ENCODE results near the gene FAM171A1. TPM values are rescaled to one million over a fixed set of nuclear protein-coding genes. Genes with fewer than 3 reads are reported as not detected.
A peak's percentile ranks its signal among the peaks of the same experiment; 100 is the strongest.

Gene FAM171A1
- total and polyA plus RNA-seq, 2 of the 13 experiments (the other 11 are each of a cell fraction or from before 2014, with no cell fraction given), result 21.5 to 34.7 TPM

DNA sequence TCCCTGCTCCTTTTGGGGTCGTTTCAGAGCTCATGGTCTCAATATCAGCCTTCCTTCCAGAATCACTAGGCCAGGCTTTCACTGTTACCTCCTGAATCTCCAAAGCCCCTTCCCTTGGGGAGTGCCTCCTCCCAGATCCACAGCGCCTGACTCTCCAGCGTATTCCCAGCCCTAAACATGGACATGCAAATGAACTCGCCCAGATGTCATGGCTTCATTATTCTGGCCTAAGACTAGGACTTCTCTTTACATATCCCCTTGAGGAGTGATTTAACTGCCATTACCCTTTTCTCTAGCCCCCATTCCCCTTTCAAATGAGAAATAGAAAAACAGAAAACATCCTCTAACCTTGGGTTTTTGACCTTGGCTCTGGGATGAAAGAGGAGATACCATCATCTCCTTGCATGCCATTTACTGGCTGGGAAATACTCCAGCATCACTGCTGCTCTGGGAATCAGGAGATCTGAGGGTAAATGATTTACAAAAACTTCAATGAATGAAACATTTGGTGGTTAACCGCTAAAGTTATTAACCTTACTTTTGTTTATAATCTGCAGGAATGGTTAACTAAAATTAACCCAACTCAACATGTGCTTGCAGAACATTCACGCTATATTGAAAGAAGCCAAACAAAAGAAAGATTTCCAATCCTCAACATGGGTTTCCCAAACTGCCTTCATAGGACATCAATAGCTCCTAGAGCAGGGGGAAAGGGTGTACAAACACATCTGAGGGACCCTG is 37.0 kb downstream of the FAM171A1 start (continued):
- TF ChIP-seq ZNF841 (CRISPR knock-in tag; IDR thresholded peaks at IDR 0.05; ENCODE audit: borderline replicate concordance) (no peak), ZNF562 (CRISPR knock-in tag; IDR thresholded peaks at IDR 0.05; ENCODE audit: borderline replicate concordance) (no peak), SMYD3 (CRISPR knock-in tag; IDR thresholded peaks at IDR 0.05) (no peak), TBX2 (CRISPR knock-in tag; IDR thresholded peaks at IDR 0.05; ENCODE audit: borderline replicate concordance) (peak; percentile 42; the same call in 1 of the 2 replicates), ZFP90 (CRISPR knock-in tag; IDR thresholded peaks at IDR 0.05; ENCODE audit: borderline replicate concordance) (no peak), ZNF724P (CRISPR knock-in tag; IDR thresholded peaks at IDR 0.05; ENCODE audit: borderline replicate concordance) (no peak), YEATS4 (CRISPR knock-in tag; IDR thresholded peaks at IDR 0.05; ENCODE audit: borderline replicate concordance) (peak; percentile 25; the same call in 1 of the 2 replicates), ZNF577 (CRISPR knock-in tag; IDR thresholded peaks at IDR 0.05; ENCODE audit: borderline replicate concordance, low read depth) (no peak), ZNF44 (CRISPR knock-in tag; IDR thresholded peaks at IDR 0.05) (no peak)
- TF ChIP-seq, protein P1, sequence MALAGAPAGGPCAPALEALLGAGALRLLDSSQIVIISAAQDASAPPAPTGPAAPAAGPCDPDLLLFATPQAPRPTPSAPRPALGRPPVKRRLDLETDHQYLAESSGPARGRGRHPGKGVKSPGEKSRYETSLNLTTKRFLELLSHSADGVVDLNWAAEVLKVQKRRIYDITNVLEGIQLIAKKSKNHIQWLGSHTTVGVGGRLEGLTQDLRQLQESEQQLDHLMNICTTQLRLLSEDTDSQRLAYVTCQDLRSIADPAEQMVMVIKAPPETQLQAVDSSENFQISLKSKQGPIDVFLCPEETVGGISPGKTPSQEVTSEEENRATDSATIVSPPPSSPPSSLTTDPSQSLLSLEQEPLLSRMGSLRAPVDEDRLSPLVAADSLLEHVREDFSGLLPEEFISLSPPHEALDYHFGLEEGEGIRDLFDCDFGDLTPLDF (CRISPR knock-in tag; IDR thresholded peaks at IDR 0.05), result no peak
- TF ChIP-seq, protein P2, sequence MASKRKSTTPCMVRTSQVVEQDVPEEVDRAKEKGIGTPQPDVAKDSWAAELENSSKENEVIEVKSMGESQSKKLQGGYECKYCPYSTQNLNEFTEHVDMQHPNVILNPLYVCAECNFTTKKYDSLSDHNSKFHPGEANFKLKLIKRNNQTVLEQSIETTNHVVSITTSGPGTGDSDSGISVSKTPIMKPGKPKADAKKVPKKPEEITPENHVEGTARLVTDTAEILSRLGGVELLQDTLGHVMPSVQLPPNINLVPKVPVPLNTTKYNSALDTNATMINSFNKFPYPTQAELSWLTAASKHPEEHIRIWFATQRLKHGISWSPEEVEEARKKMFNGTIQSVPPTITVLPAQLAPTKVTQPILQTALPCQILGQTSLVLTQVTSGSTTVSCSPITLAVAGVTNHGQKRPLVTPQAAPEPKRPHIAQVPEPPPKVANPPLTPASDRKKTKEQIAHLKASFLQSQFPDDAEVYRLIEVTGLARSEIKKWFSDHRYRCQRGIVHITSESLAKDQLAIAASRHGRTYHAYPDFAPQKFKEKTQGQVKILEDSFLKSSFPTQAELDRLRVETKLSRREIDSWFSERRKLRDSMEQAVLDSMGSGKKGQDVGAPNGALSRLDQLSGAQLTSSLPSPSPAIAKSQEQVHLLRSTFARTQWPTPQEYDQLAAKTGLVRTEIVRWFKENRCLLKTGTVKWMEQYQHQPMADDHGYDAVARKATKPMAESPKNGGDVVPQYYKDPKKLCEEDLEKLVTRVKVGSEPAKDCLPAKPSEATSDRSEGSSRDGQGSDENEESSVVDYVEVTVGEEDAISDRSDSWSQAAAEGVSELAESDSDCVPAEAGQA (IDR thresholded peaks at IDR 0.05; ENCODE audit: low read depth), result no peak
- TF ChIP-seq, protein P2 (CRISPR knock-in tag; IDR thresholded peaks at IDR 0.05; ENCODE audit: borderline replicate concordance), result no peak
- TF ChIP-seq, protein P3, sequence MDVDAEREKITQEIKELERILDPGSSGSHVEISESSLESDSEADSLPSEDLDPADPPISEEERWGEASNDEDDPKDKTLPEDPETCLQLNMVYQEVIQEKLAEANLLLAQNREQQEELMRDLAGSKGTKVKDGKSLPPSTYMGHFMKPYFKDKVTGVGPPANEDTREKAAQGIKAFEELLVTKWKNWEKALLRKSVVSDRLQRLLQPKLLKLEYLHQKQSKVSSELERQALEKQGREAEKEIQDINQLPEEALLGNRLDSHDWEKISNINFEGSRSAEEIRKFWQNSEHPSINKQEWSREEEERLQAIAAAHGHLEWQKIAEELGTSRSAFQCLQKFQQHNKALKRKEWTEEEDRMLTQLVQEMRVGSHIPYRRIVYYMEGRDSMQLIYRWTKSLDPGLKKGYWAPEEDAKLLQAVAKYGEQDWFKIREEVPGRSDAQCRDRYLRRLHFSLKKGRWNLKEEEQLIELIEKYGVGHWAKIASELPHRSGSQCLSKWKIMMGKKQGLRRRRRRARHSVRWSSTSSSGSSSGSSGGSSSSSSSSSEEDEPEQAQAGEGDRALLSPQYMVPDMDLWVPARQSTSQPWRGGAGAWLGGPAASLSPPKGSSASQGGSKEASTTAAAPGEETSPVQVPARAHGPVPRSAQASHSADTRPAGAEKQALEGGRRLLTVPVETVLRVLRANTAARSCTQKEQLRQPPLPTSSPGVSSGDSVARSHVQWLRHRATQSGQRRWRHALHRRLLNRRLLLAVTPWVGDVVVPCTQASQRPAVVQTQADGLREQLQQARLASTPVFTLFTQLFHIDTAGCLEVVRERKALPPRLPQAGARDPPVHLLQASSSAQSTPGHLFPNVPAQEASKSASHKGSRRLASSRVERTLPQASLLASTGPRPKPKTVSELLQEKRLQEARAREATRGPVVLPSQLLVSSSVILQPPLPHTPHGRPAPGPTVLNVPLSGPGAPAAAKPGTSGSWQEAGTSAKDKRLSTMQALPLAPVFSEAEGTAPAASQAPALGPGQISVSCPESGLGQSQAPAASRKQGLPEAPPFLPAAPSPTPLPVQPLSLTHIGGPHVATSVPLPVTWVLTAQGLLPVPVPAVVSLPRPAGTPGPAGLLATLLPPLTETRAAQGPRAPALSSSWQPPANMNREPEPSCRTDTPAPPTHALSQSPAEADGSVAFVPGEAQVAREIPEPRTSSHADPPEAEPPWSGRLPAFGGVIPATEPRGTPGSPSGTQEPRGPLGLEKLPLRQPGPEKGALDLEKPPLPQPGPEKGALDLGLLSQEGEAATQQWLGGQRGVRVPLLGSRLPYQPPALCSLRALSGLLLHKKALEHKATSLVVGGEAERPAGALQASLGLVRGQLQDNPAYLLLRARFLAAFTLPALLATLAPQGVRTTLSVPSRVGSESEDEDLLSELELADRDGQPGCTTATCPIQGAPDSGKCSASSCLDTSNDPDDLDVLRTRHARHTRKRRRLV (CRISPR knock-in tag; IDR thresholded peaks at IDR 0.05), result peak; percentile 75; the same call in 1 of the 2 replicates
